Spleen (tissue), 11 donors: ENCODE measurements around the gene THBS1. TPM values are rescaled to one million over a fixed set of nuclear protein-coding genes. Genes with fewer than 3 reads are reported as not detected.

ENCODE experiments used
- DNase-seq: peaks from one replicate; pipeline ENCODE4 v3.0.0-alpha.2; 2020
- H3K27ac ChIP-seq, 8 donors: fragments of 200-600 bp; sonication (generic) in 7 of 8; 1 replicate in 4 of 8; 2 replicates in 4 of 8; pipeline versions ENCODE4 v1.5.0 to v1.8.0; 2016 to 2021; ENCODE audit warnings: inconsistent platforms in 4 of 8, mild to moderate bottlenecking in 4 of 8, moderate library complexity in 1 of 8
- H3K27me3 ChIP-seq, 7 donors: fragments of 200-600 bp; sonication (generic) in 6 of 7; replicated peaks in 1 of 7; 1 replicate in 4 of 7; 2 replicates in 3 of 7; pipeline versions ENCODE4 v1.5.0 to v1.8.0; 2016 to 2021; ENCODE audit warnings: inconsistent platforms in 3 of 7, mild to moderate bottlenecking in 1 of 7
- H3K36me3 ChIP-seq, 6 donors: fragments of 200-600 bp; sonication (generic) in 5 of 6; 1 replicate in 4 of 6; 2 replicates in 2 of 6; pipeline versions ENCODE4 v1.5.0 to v1.8.0; 2016 to 2021; ENCODE audit warnings: inconsistent platforms in 2 of 6
- H3K4me1 ChIP-seq, 6 donors: fragments of 200-600 bp; sonication (generic) in 5 of 6; 1 replicate in 3 of 6; 2 replicates in 3 of 6; pipeline versions ENCODE4 v1.5.0 to v1.8.0; 2016 to 2021; ENCODE audit warnings: inconsistent platforms in 3 of 6
- H3K4me3 ChIP-seq, 8 donors: fragments of 200-600 bp; sonication (generic) in 7 of 8; 1 replicate in 4 of 8; 2 replicates in 4 of 8; pipeline versions ENCODE4 v1.5.0 to v1.8.0; 2016 to 2021; ENCODE audit warnings: inconsistent platforms in 4 of 8, mild to moderate bottlenecking in 4 of 8, moderate library complexity in 2 of 8
- H3K9me3 ChIP-seq, 8 donors: fragments of 200-600 bp; sonication (generic) in 7 of 8; 1 replicate in 4 of 8; 2 replicates in 4 of 8; pipeline versions ENCODE4 v1.5.0 to v1.8.0; 2016 to 2021; ENCODE audit warnings: inconsistent platforms in 4 of 8
- POLR2A ChIP-seq, 3 donors: fragments of 450-650 bp; IDR thresholded peaks; one replicate each; pipeline ENCODE4 v1.5.1; 2017; ENCODE audit warnings: antibody characterized with exemption in 3 of 3, mild to moderate bottlenecking in 1 of 3
- POLR2AphosphoS5 ChIP-seq, 3 donors: sonication (generic); formaldehyde crosslinking; IDR thresholded peaks; one replicate each; pipeline ENCODE4 v1.5.1; 2017; ENCODE audit warnings: antibody characterized with exemption in 3 of 3
- WGBS, 5 donors: extraction: QIAGEN DNeasy Blood & Tissue Kit in 3 of 5; methylation state at CpG; one replicate each; pipeline versions ENCODE4 v1.1.5 to v1.1.7; 2013 to 2018; 5-methylcytosine and 5-hydroxymethylcytosine counted together
- intact Hi-C: fragments of 100-400 bp; cut with DNase I; formaldehyde crosslinking; loops from one replicate; pipeline ENCODE4 v1.15.0; 2023; ENCODE audit warnings: low total_unique reads
- polyA plus RNA-seq, 3 donors: library from polyadenylated mRNA; stranded (reverse); fragments of 200-250 nt; gene quantifications; one replicate each; pipeline ENCODE4 v1.2.1, GENCODE V29; 2013
- total RNA-seq, 7 donors: library from RNA; depleted of rRNA in 3 of 7; stranded (reverse); fragments of >200 nt in 3 of 7; fragmentation: NEBNext Ultra II Directional in 4 of 7; extraction: Animal tissue kit (Norgen Biotek cat#: 25700) in 4 of 7; gene quantifications; one replicate each; pipeline versions ENCODE4 v1.1.0 to v1.2.1, GENCODE V29; 2016 to 2021
- TF ChIP-seq, protein P1 (sequence below), 11 experiments: fragments of 200-600 bp in 7 of 11; fragments of 450-650 bp in 4 of 11; sonication (generic) in 4 of 11; IDR thresholded peaks in 8 of 11; conservative IDR thresholded peaks in 3 of 11; 1 replicate in 7 of 11; 2 replicates in 4 of 11; pipeline versions ENCODE4 v1.4.0 to v1.8.0; 2016 to 2021; ENCODE audit warnings: antibody characterized with exemption in 11 of 11, inconsistent platforms in 4 of 11, mild to moderate bottlenecking in 1 of 11
- donor health status: healthy with polysubstance abuse.
- donor health status: DM: no; HTN: no; CAD: no; lungs with moderate emphysema.
- donor health status: DM: no; HTN: no; CAD: no.
- donor health status: Bipolar disorder and iron deficiency.
- donor health status: healthy.
- donor health status: DM: no; HTN: no; CAD: no.
- donor health status: DM: yes; HTN: yes; CAD: no.

THBS1 gene
- total and polyA plus RNA-seq, 10 donors, result 8.4 to 1,022 (median 271) TPM

DNA sequence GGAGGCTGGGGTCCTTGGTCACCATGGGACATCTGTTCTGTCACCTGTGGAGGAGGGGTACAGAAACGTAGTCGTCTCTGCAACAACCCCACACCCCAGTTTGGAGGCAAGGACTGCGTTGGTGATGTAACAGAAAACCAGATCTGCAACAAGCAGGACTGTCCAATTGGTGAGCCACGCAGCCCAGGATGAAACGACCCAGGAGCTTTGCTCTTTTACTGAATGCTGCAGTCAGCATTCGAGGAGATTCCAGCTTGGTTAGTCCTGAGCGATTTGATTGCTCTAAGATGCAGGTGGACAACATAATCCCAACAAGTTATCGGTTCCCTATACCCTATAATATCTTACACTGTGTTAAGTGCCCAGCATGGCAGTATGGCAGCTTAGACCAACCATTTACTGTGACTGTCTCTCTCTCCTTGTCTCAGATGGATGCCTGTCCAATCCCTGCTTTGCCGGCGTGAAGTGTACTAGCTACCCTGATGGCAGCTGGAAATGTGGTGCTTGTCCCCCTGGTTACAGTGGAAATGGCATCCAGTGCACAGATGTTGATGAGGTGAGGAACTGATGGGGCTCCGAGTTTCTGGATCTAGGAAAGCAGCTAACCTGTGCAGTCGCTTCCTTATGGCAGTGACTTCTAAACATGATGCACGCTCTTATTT lies 7.8 kb downstream of the THBS1 start:
- H3K4me3 ChIP-seq, result no peak overlapping the region
- H3K4me1 ChIP-seq, result peaks cover 0 to 42% (median 8%) of the 10 kb centered on the region in 6 donors
- WGBS, 5 donors, result 88 to 92% (median 90%) methylated on average over 13 of the region's 13 CpGs
- peaks cover 0 to 100% (median 9%) of the 10 kb centered on the region in 6 donors for H3K36me3 ChIP-seq
- H3K9me3 ChIP-seq, result no peaks in the 10 kb centered on the region
- TF ChIP-seq, protein P1, sequence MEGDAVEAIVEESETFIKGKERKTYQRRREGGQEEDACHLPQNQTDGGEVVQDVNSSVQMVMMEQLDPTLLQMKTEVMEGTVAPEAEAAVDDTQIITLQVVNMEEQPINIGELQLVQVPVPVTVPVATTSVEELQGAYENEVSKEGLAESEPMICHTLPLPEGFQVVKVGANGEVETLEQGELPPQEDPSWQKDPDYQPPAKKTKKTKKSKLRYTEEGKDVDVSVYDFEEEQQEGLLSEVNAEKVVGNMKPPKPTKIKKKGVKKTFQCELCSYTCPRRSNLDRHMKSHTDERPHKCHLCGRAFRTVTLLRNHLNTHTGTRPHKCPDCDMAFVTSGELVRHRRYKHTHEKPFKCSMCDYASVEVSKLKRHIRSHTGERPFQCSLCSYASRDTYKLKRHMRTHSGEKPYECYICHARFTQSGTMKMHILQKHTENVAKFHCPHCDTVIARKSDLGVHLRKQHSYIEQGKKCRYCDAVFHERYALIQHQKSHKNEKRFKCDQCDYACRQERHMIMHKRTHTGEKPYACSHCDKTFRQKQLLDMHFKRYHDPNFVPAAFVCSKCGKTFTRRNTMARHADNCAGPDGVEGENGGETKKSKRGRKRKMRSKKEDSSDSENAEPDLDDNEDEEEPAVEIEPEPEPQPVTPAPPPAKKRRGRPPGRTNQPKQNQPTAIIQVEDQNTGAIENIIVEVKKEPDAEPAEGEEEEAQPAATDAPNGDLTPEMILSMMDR (IDR thresholded peaks at IDR 0.05 in 8 of 11, conservative IDR thresholded peaks at IDR 0.05 in 3 of 11), result no peak
- TF ChIP-seq POLR2A (IDR thresholded peaks at IDR 0.05) (no peak), POLR2AphosphoS5 (IDR thresholded peaks at IDR 0.05) (peak in 2 of 3 donors; percentile 10 to 91)
- no peaks in the 10 kb centered on the region for H3K27me3 ChIP-seq
- intact Hi-C loops, result loop anchor here (10.0 kb wide), 2 partner anchors 166 to 464 kb away; no protein-coding TSS in a partner anchor
- no peak for DNase-seq
- no peak overlapping the region for H3K27ac ChIP-seq

DNA sequence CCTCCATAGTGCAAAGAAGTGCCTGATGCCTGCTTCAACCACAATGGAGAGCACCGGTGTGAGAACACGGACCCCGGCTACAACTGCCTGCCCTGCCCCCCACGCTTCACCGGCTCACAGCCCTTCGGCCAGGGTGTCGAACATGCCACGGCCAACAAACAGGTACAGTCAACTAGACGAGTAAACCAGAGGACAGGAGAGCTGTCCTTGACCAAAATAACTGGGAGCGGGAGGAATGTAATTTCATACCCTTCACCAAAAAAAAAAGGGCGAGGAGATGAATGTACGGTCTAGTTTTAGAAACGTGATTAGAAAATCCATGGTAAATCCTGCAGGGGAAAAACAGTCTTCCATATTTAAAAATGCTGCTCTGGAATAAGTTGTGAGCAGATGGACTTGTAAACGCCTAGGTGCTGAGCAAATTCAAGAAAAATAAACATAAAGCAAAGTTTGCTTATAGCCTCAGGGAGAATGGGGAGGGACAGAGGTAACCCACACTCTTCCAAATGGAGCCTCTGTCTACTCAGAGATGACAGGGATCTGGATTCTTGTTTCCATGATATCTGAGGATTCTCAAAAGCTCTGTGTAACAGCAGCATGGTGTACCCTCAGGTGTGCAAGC lies 8.4 kb downstream of the THBS1 start:
- Histone ChIP-seq H3K4me3 (no peak overlapping the region), H3K4me1 (peaks cover 0 to 39% (median 8%) of the 10 kb centered on the region in 6 donors), H3K27ac (no peak overlapping the region), H3K36me3 (peaks cover 0 to 100% (median 9%) of the 10 kb centered on the region in 6 donors), H3K27me3 (no peaks in the 10 kb centered on the region), H3K9me3 (no peaks in the 10 kb centered on the region)
- DNase-seq, result no peak
- 91 to 96% (median 93%) methylated on average over 14 of the region's 14 CpGs for WGBS, 5 donors
- TF ChIP-seq, protein P1 (IDR thresholded peaks at IDR 0.05 in 8 of 11, conservative IDR thresholded peaks at IDR 0.05 in 3 of 11), result no peak
- peak; percentile 41 to 83 (median 45) for TF ChIP-seq POLR2AphosphoS5 (IDR thresholded peaks at IDR 0.05)
- intact Hi-C loops, result loop anchor here (10.0 kb wide), 2 partner anchors 165 to 465 kb away; no protein-coding TSS in a partner anchor

DNA sequence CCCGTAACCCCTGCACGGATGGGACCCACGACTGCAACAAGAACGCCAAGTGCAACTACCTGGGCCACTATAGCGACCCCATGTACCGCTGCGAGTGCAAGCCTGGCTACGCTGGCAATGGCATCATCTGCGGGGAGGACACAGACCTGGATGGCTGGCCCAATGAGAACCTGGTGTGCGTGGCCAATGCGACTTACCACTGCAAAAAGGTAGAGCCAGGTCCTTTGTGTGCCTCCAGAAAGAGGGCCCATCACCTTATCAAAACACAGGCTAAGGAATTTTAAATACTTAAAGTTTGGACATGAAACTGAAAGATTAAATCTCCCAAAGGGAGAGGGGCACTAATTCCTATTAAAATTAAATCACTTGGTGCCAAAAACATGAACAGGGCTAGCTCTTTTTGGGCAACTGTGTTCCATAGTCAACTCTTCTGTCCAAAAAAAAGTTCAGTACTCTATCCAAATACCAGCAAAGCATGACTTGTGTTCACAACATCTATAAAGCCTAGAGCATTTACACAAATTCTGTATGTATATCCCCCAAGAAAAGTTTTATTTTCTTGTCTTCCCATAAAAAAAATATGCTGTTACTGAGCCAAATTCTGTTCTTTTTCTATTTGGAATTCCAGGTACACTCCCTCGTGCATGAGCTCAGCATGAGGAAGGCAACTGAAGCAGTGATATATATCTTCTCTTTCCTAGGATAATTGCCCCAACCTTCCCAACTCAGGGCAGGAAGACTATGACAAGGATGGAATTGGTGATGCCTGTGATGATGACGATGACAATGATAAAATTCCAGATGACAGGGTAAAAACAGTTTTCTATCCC lies 9.2 kb downstream of the THBS1 start:
- peaks cover 0 to 100% (median 8%) of the 10 kb centered on the region in 6 donors for H3K36me3 ChIP-seq
- no peak overlapping the region for H3K27ac ChIP-seq
- TF ChIP-seq POLR2A (IDR thresholded peaks at IDR 0.05) (peak in 1 of 3 donors; percentile 52), POLR2AphosphoS5 (IDR thresholded peaks at IDR 0.05) (peak; percentile 57 to 97 (median 60))
- TF ChIP-seq, protein P1 (IDR thresholded peaks at IDR 0.05 in 8 of 11, conservative IDR thresholded peaks at IDR 0.05 in 3 of 11), result no peak
- 88 to 95% (median 93%) methylated on average over 6 to 13 of the region's 13 CpGs for WGBS, 5 donors
- DNase-seq, result no peak
- no peaks in the 10 kb centered on the region for H3K27me3 ChIP-seq
- no peak overlapping the region for H3K4me3 ChIP-seq
- intact Hi-C loops, result loop anchor here (10.0 kb wide), 3 partner anchors 75 to 465 kb away; no protein-coding TSS in a partner anchor
- no peaks in the 10 kb centered on the region for H3K9me3 ChIP-seq
- H3K4me1 ChIP-seq, result peaks cover 0 to 34% (median 6%) of the 10 kb centered on the region in 6 donors
